Measurements from ENCODE around the gene KIF18A. TPM values are rescaled to one million over a fixed set of nuclear protein-coding genes. Genes with fewer than 3 reads are reported as not detected.
"Not testable (repeated sequence)": the region's sequence is repeated elsewhere in the genome, so short reads cannot be mapped to it uniquely, and the experiment has no call there.

Gene KIF18A
- total RNA-seq, 1 donor from 2014 or later = 0.25 TPM

GRCh38 chr11:28106353-28107043 lies 1.5 kb downstream of the KIF18A start:
- no peak overlapping the region for H3K27ac ChIP-seq (replicated peaks)
- H3K27me3 ChIP-seq (ENCODE audit: low read depth) = no peaks in the 10 kb centered on the region
- no peak for DNase-seq
- H3K4me1 ChIP-seq = peaks cover 42% of the 10 kb centered on the region
- H3K36me3 ChIP-seq = no peaks in the 10 kb centered on the region
- H3K4me3 ChIP-seq = no peak overlapping the region
- no peaks in the 10 kb centered on the region for H3K9me3 ChIP-seq (replicated peaks)
- TF ChIP-seq CTCF (IDR thresholded peaks at IDR 0.05; ENCODE audit: borderline replicate concordance) = no peak
- intact Hi-C loops (cut with micrococcal nuclease) = no loop called here

DNA sequence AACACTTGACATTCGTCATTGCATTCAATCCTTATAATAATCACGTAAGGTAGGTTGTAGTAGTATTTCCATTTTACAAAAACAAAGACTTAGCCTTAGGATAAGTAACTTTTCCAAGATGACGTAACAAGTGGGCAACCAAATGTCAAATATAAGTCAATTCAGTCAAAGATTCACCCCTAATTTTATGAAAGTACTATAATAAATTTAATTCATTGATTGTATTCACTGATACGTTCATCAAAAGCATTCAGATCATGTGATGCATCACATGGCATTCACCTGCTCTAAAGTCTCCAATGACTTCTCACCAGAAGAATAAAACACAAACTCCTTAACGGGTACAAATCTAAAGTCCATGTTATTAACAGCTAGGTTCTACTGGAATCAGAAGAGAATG lies 2.1 kb downstream of the KIF18A start:
- Histone ChIP-seq H3K27ac (replicated peaks) (no peak overlapping the region), H3K4me1 (peaks cover 36% of the 10 kb centered on the region), H3K4me3 (no peak overlapping the region), H3K36me3 (no peaks in the 10 kb centered on the region), H3K9me3 (replicated peaks) (no peaks in the 10 kb centered on the region), H3K27me3 (ENCODE audit: low read depth) (no peaks in the 10 kb centered on the region)
- no peak for TF ChIP-seq CTCF (IDR thresholded peaks at IDR 0.05; ENCODE audit: borderline replicate concordance)
- intact Hi-C loops (cut with micrococcal nuclease) = no loop called here
- DNase-seq = no peak

DNA sequence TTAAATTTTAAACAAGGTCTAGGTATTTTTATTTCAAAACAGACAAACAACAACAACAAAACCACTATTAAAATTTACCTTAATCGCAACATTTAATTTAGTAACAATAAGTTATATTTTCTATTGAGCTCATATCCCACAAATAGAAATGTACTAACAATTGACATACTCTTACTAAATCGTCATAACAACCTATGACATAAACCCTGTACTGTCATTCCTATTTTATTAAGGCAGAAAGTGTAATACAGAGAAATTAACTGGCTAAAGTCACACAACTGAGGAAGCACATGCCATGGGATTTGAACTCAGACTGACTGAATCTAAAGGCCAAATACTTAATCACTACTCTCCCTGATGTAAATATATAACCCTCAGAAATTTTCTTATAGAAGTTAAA lies 3.0 kb downstream of the KIF18A start:
- no peaks in the 10 kb centered on the region for H3K9me3 ChIP-seq (replicated peaks)
- no peak overlapping the region for H3K27ac ChIP-seq (replicated peaks)
- no peaks in the 10 kb centered on the region for H3K36me3 ChIP-seq
- no peaks in the 10 kb centered on the region for H3K27me3 ChIP-seq (ENCODE audit: low read depth)
- H3K4me1 ChIP-seq = peaks cover 27% of the 10 kb centered on the region
- DNase-seq = no peak
- H3K4me3 ChIP-seq = no peak overlapping the region
- TF ChIP-seq CTCF (IDR thresholded peaks at IDR 0.05; ENCODE audit: borderline replicate concordance) = no peak
- intact Hi-C loops (cut with micrococcal nuclease) = no loop called here

DNA sequence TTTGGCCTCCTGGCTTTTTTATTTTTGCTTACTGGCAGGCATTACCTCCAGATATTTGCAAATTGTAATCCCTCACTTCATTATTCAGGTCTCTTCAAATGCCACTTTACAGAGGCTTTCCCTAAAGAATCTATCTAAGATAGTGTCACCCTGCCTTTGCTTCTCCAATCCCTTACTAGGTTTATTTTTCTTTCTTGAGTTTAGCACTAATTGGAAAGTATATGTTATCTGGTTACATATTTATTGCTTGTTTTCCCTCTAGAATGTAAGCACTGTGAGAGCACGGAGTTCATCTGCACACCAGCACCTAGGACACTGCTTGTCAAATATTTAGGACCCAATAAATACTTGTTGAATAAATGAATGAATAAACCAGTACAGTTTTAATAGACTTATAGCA lies 3.5 kb downstream of the KIF18A start:
- Histone ChIP-seq H3K4me1 (peaks cover 21% of the 10 kb centered on the region), H3K27ac (replicated peaks) (no peak overlapping the region), H3K27me3 (ENCODE audit: low read depth) (no peaks in the 10 kb centered on the region), H3K4me3 (no peak overlapping the region), H3K9me3 (replicated peaks) (no peaks in the 10 kb centered on the region), H3K36me3 (no peaks in the 10 kb centered on the region)
- no peak for TF ChIP-seq CTCF (IDR thresholded peaks at IDR 0.05; ENCODE audit: borderline replicate concordance)
- intact Hi-C loops (cut with micrococcal nuclease) = no loop called here
- DNase-seq = no peak

DNA sequence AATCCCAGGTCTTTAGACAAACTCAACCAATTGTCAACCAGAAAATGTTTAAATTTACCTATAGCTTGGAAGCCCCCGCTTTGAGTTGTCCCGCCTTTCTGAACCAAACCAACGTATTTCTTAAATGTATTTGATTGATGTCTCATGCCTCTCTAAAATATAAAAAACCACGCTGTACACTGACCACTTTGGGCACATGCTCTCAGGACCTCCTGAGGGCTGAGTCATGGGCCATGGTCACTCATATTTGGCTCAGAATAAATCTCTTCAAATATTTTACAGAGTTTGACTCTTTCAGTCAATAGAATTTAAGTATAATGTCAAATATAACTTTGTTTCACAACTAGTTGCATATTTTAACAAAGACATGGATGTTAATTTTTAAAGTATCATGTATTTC lies 5.7 kb downstream of the KIF18A start:
- H3K4me1 ChIP-seq = not testable (repeated sequence)

GRCh38 chr11:28100665-28101064 lies 7.3 kb downstream of the KIF18A start:
- Histone ChIP-seq H3K9me3 (replicated peaks) (no peaks in the 10 kb centered on the region), H3K4me3 (no peak overlapping the region), H3K36me3 (no peaks in the 10 kb centered on the region), H3K27ac (replicated peaks) (no peak overlapping the region), H3K27me3 (ENCODE audit: low read depth) (no peaks in the 10 kb centered on the region), H3K4me1 (peaks cover 3% of the 10 kb centered on the region)
- no peak for TF ChIP-seq CTCF (IDR thresholded peaks at IDR 0.05; ENCODE audit: borderline replicate concordance)
- intact Hi-C loops (cut with micrococcal nuclease) = no loop called here
- DNase-seq = no peak

More for the DNA sequence above, 5.7 kb downstream of the KIF18A start:
- intact Hi-C loops (cut with micrococcal nuclease); H3K27me3 ChIP-seq (ENCODE audit: low read depth); H3K27ac ChIP-seq (replicated peaks); H3K9me3 ChIP-seq (replicated peaks); H3K36me3 ChIP-seq; DNase-seq; H3K4me3 ChIP-seq: not testable (repeated sequence)
